Hematopoietic multipotent progenitor cell treated with erythropoietin and hydrocortisone succinate and interleukin-3 and kit ligand, for 8 days (in vitro differentiated cells): ENCODE data around the gene TMEM117.
"Not testable (repeated sequence)": the region's sequence is repeated elsewhere in the genome, so short reads cannot be mapped to it uniquely, and the experiment has no call there.

Experiments used
- DNase-seq: peaks from one replicate; pipeline ENCODE4 v3.0.0-alpha.2; 2015

TMEM117 gene

DNA sequence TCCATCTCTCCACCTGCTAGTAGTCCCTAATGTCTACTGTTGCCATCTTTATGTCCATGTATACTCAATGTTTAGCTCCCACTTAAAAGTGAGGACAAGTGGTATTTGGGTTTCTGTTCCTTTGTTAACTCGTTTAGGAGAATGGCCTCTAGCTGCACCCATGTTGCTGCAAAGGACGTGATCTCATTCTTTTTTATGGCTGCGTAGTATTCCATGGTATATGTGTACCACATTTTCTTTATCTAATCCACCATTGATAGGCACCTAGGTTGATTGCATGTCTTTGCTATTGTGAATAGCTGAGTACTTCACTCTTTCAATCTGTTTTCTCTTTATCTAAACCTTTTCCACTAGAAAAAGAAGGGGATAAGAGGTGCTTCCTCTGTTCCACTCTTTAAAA lies 130.0 kb downstream of the TMEM117 start:
- no peak for DNase-seq

GRCh38 chr12:43968736-43969135 lies 132.9 kb downstream of the TMEM117 start:
- no peak for DNase-seq

- no peak for DNase-seq
Measured at GRCh38 chr12:43969882-43970281, 134.0 kb downstream of the TMEM117 start.

DNA sequence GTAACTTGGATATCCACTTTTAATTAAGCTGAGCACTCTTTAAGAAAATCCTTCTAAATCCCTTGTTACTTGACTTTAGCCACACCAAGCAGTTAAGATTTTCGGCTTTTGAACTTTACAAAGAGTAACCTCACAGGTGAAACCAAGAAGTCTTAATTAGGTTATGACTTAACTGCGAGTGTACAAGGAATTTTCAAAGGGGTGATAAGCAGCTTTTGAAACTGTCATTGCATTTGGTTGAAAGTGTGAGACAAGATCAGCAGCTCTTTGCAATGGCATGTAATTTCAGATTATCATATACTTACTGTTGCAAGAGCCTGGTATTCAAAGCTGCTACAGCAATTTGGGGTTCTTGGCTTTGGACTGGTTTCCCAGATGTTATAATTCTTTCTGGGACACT lies 137.5 kb downstream of the TMEM117 start:
- DNase-seq, result no peak

DNA sequence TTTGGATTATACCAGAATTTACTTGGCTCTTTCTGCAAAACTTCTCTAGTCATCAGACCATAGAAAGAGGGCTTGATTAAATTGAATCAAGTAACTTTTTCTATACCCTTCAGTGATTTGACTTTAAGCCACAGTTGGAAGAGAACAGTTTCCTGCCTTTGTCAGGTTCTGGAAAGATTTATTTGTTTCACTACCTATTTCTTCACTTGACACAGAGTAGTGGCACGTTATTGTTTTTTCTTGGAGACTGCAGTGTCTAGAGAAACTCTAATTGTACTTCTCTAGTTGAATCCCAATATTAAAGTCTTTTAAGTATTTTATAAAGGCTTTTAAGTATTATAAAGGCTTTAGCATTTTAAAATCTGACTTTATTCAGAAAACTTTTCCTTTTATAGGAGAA lies 138.1 kb downstream of the TMEM117 start:
- DNase-seq, result no peak

- no peak for DNase-seq
Measured at GRCh38 chr12:43976027-43976426, 140.1 kb downstream of the TMEM117 start.

- DNase-seq, result no peak
Measured at GRCh38 chr12:43978556-43978955, 142.7 kb downstream of the TMEM117 start.

DNA sequence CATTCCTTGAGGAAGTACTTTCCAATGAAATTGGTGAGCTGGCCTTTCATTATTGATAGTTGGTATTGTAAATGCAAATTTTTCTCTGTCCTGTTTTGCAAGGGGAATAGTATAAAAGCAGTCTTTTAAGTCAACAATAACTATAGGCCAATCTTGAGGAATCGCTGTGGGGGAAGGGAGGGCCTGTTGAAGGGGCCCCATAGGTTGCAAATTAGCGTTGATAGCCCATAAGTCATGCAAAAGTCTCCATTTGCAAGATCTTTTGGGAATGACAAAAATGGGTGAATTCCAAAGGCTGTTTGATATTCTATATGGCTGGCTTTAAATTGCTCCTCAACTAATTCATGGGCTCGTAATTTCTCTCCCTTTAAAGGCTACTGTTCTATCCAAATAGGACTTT lies 143.6 kb downstream of the TMEM117 start:
- no peak for DNase-seq

DNA sequence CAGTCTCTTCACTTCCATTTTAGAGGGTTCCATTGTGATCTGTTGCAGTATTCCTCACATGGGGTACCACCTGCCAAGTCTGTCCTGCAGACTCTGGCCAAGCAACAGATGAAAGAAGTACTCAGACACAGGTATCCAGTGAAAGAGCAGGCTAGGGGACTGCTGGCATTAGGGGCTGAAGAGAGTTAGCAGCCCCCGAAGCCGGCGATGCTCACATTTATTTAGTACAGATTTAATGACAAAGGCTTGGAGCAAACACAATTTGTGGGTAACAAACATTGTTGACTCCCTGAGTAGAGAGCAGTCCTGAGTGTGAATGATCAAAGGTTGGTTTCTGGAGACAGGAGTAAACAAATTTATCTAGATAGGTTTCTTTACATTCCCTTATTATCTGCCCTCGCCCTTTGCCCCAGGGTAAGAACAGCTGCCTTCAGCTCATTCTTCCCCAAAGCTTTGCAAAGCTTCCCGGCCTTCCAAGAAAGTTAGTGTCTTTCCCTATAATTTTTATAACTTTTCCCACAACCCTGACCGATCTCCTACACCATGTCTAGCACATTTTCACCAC lies 144.8 kb downstream of the TMEM117 start:
- no peak for DNase-seq

GRCh38 chr12:43981726-43982125 lies 145.8 kb downstream of the TMEM117 start:
- DNase-seq, result no peak

- DNase-seq, result no peak
Measured at GRCh38 chr12:43982544-43982943, 146.7 kb downstream of the TMEM117 start.

- DNase-seq, result no peak
Measured at GRCh38 chr12:43988838-43989560, 153.1 kb downstream of the TMEM117 start.

DNA sequence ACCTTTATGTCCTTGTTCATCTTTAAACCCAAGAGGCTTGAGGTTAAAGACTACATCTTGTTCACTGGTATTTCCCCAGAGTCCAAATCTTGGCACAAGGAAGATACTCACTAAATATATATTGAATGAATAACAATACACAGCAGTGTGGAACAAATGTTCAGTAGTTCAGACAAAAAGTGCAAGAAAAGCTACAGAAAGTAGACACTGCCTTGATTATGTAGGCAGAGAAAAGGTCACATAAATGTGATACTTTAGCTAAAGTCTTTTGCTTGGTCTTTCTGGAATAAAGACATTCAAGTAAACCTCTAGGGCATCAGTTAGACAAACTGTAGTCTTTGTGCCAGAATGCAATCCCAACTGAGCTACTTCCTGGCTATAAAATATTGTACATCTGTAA lies 157.0 kb downstream of the TMEM117 start:
- no peak for DNase-seq

DNA sequence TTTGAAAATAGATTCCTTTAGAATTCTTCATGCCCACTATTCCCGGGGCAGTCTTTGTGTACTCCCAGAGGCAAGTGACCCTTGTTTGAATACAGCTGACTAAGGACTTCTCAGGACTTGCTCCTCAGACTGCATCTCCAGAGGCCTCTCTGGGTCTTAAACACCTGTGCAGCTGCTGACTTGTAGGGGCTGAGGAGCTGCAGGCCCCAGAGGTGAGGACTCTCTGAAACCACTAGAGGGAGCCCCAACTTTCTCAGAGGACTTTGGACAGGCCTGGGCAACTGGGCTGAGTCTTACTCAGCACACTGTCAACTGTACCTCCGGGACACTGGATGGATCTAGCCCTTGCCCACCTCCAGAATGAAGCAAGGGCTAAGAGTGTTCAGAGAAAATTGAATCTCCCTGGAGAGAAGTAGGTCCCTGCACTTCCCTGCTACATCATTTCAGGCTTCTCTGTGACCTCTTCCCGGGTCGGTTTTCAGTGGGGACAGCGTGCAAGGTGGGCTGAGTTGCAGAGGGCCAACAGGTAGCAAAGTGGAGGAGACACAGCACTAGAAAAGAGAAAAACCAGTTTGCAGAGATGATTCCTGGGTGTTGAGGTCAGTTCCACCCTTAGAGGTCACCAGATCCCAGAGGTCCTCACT lies 164.6 kb downstream of the TMEM117 start:
- peak; percentile 62 for DNase-seq

- DNase-seq, result no peak
Measured at GRCh38 chr12:44002607-44003006, 166.7 kb downstream of the TMEM117 start.

GRCh38 chr12:44003721-44004120 lies 167.8 kb downstream of the TMEM117 start:
- no peak for DNase-seq

GRCh38 chr12:44015333-44015941 lies 179.6 kb downstream of the TMEM117 start:
- DNase-seq, result peak; percentile 53

- no peak for DNase-seq
Measured at GRCh38 chr12:44017216-44017615, 181.3 kb downstream of the TMEM117 start.

GRCh38 chr12:44019118-44019517 lies 183.2 kb downstream of the TMEM117 start:
- no peak for DNase-seq

GRCh38 chr12:44020555-44020954 lies 184.7 kb downstream of the TMEM117 start:
- no peak for DNase-seq

DNA sequence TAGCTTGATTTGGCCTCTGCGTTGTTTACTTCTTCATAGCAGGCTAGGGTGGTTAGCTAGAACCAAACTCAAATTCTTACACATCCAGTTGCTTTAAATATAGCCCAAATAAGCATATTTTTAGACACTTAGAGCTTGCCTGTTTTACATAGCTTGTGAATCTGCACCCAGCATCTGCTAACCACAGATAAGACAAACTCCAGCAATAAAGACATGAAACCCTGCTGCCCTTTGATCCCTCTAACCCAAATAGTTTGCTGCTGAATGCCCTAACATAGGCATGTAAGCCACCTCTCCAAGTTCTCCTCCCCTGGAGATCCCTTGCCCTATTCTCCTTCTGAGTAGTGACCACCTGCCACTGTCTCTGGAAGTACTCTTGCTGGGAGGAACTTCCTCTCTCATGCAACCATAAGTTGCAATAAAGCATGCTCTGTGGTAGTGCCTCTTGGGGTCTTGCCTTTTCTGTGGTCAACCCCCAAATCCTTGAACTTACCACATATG lies 185.6 kb downstream of the TMEM117 start:
- no peak for DNase-seq

DNA sequence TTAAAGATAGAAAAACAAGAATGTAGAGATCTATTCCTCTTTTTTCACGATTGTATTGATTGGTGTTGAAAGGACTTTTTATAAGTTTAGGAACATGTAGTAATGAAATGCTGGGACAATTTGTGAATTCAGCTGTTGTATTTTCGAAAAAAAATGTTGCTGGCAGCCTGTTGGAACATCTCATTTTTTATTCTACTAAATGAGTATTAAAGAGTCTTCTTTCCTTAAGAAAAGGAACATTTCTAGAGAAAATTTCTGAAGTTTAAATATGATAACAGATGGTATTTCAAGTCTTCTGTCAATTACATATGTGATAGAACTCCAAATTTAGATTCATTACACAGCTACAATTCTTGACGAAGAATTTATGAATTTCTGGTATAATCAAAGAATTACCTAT lies 189.6 kb downstream of the TMEM117 start:
- DNase-seq, result no peak

GRCh38 chr12:44026046-44026445 lies 190.2 kb downstream of the TMEM117 start:
- DNase-seq, result no peak

DNA sequence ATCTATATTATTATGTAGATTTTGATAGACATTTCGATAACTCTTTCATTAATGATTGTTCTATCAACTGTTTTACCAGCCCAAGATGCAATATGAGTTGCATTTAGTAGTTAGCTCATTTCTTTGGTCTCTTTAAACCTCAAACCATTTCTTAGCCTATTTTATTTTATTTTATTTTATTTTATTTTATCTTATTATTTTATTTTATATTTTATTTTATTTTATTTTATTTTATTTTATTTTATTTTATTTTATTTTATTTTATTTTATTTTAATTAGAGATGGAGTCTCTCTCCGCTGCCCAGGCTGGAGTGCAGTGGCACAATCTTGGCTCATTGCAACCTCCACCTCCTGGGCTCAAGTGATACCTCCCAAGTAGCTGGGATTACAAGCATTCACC lies 191.0 kb downstream of the TMEM117 start:
- DNase-seq, result not testable (repeated sequence)
